ENCODE measurements around the gene MTRF1. TPM values are rescaled to one million over a fixed set of nuclear protein-coding genes. Genes with fewer than 3 reads are reported as not detected.

The MTRF1 gene
- total RNA-seq, 1 donor from 2014 or later: 17.5 TPM

DNA sequence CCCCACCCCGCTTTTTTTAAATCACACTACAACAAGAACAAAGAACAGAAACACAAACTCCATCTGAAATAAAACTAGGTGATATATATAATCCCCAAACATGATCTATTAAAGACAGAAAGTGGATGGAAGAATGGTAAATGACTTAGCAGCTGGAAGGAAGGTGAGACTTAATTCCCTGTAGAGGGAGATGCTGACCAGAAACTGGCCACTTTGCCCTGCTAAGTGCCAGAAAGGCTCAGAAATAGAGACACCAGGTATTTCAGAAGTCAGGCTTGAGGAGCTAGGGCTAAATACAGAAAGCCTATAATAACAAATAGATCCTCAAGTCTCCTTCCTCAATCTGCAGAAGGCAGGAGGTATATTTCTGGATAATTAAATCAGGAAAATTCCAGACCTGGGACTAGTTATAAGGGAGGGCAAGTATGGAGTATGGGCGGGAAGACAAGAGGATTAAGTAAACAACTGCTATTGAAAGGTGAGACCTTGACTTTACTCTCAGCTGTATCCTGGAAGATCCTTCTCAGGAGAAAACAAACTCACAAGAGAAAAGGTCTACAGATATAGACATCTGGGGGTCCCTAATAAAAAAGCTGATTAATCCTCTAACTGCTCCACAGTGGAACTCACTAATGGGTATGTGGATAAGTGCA lies 32.2 kb downstream of the MTRF1 start:
- Histone ChIP-seq H3K36me3 (peaks cover 0 to 4% of the 10 kb centered on the region in 2 donors), H3K27ac (no peak overlapping the region), H3K4me1 (no peaks in the 10 kb centered on the region), H3K9me3 (no peaks in the 10 kb centered on the region), H3K4me3 (no peak overlapping the region), H3K27me3 (no peaks in the 10 kb centered on the region)
- DNase-seq (ENCODE audit: low spot score in 2 of 2): no peak
- TF ChIP-seq, protein P1, sequence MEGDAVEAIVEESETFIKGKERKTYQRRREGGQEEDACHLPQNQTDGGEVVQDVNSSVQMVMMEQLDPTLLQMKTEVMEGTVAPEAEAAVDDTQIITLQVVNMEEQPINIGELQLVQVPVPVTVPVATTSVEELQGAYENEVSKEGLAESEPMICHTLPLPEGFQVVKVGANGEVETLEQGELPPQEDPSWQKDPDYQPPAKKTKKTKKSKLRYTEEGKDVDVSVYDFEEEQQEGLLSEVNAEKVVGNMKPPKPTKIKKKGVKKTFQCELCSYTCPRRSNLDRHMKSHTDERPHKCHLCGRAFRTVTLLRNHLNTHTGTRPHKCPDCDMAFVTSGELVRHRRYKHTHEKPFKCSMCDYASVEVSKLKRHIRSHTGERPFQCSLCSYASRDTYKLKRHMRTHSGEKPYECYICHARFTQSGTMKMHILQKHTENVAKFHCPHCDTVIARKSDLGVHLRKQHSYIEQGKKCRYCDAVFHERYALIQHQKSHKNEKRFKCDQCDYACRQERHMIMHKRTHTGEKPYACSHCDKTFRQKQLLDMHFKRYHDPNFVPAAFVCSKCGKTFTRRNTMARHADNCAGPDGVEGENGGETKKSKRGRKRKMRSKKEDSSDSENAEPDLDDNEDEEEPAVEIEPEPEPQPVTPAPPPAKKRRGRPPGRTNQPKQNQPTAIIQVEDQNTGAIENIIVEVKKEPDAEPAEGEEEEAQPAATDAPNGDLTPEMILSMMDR (IDR thresholded peaks at IDR 0.05): no peak
- intact Hi-C loops (cut with DNase I): no loop called here

DNA sequence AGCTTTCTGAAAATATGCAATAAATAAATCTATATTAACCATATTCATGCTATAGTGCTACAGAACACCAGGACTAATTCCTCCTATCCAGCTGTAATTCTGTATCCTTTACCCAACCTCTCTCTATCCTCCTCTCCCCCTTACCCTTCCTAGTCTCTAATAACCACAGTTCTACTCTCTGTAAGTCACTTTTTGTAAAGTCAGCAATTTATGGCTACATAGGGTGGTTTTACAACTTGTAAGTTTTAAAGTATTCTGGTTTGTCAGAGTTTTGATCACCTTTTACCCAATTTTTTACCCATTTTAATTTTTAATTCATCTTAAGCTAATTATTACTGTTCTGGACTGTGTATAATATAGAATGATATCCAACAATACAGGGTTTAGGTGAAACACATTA lies 34.0 kb downstream of the MTRF1 start:
- Histone ChIP-seq H3K27me3 (no peaks in the 10 kb centered on the region), H3K4me3 (no peak overlapping the region), H3K4me1 (no peaks in the 10 kb centered on the region), H3K36me3 (peaks cover 0 to 4% of the 10 kb centered on the region in 2 donors), H3K9me3 (no peaks in the 10 kb centered on the region), H3K27ac (no peak overlapping the region)
- intact Hi-C loops (cut with DNase I): no loop called here
- TF ChIP-seq, protein P1 (IDR thresholded peaks at IDR 0.05): no peak
- DNase-seq (ENCODE audit: low spot score in 2 of 2): no peak

DNA sequence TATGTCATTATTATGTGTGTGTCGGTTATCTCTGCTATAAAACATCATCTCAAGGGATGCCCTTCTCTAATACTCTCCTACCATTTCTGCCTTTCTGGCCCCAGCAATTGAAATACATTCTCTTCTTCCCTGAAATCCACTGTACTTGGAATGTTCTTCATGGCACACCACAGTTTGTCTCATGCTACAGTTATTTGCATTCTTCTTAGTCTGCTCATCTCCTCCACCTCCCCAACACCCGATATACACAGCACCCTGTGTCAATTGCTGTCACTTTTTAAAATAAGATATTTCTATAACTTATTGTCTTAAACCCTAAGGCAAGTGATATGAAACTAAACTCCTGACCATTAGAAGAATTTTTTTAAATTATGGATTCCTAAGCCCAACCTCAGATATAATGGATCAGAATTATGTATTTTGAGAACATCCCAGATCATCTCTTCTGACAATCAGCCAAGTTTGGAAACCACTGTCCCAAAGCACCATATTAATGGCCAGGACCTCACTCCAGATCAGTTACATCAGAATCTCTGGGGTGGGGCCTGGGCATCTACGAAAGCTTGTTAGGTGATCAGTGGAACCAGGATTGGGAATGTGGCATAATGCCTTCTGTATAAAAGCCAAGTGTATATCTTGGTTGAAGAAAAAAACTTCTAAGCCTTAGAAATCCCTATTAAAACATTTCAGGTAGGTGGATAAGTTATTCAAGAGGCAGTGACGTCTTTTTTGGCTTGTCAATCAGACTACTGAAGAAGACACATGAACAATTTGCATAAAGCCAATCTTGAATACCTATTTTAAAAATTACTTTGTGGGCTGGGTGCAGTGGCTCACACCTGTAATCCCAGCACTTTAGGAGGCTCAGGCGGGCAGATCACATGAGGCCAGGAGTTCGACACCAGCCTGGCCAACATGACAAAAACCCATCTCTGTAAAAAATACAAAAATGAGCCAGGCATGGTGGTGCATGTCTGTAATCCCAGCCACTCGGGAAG lies 39.0 kb downstream of the MTRF1 start:
- no peak for DNase-seq (ENCODE audit: low spot score in 2 of 2)
- intact Hi-C loops (cut with DNase I): no loop called here
- no peaks in the 10 kb centered on the region for H3K36me3 ChIP-seq
- H3K4me1 ChIP-seq: no peaks in the 10 kb centered on the region
- no peak overlapping the region for H3K4me3 ChIP-seq
- no peaks in the 10 kb centered on the region for H3K9me3 ChIP-seq
- TF ChIP-seq, protein P1 (IDR thresholded peaks at IDR 0.05): no peak
- H3K27me3 ChIP-seq: no peaks in the 10 kb centered on the region
- H3K27ac ChIP-seq: no peak overlapping the region

DNA sequence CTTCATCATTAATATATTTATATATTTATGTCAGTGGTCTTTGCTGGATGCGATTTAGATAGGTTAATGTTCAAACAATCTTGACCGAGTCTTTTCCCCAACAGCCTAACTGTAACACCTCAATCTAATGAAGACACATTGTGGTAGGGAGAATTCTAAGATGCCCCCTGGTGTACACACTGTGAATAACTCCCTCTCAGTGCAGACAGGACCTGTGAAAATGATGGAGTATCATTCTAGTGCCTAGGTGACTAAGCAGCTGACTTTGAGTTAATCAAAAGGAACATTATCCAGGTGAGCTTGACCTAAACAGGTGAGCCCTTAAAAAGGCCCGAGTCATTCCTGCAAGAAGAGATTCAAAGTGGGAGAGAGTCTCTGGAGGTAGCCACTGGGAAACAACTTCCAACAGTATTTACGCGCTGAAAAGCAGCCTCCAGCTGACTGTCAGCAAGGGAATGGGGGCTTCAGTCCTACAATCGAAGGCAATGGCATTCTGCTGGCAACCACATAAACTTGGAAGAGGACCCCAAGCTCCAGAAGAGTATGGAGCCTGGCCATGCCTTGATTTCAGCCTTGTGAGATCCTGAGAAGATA lies 41.0 kb downstream of the MTRF1 start:
- peak in 1 of 2 donors; percentile 68 for DNase-seq (ENCODE audit: low spot score in 2 of 2)
- Histone ChIP-seq H3K4me1 (no peaks in the 10 kb centered on the region), H3K27me3 (no peaks in the 10 kb centered on the region), H3K9me3 (no peaks in the 10 kb centered on the region), H3K36me3 (no peaks in the 10 kb centered on the region), H3K27ac (no peak overlapping the region), H3K4me3 (no peak overlapping the region)
- intact Hi-C loops (cut with DNase I): loop anchor here (2.0 kb wide), 1 partner anchor 148 kb away; no protein-coding TSS in a partner anchor
- TF ChIP-seq, protein P1 (IDR thresholded peaks at IDR 0.05): peak; percentile 52 to 80 (median 70)

DNA sequence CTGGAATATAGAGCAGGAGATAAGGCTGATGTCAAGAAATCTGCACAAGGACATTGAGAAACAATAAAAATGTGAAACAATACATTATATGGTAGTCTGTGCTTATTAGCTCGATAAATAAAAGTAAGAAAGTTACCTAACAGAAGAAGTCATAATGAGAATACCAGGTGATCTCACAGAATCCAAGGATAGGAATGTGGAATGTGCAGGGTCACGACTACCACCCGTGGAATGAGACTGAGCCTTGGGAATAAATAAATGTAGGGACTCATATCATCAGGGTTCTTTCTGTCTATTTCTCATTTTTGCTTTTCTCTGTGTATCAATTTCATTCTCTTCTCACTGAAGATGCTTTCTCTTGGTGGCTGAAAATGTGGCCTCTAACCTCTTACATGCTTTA lies 43.0 kb downstream of the MTRF1 start:
- Histone ChIP-seq H3K4me1 (no peaks in the 10 kb centered on the region), H3K4me3 (no peak overlapping the region), H3K36me3 (no peaks in the 10 kb centered on the region), H3K27me3 (no peaks in the 10 kb centered on the region), H3K27ac (no peak overlapping the region), H3K9me3 (no peaks in the 10 kb centered on the region)
- TF ChIP-seq, protein P1 (IDR thresholded peaks at IDR 0.05): no peak
- intact Hi-C loops (cut with DNase I): no loop called here
- DNase-seq (ENCODE audit: low spot score in 2 of 2): no peak

All from ascending aorta (tissue), 2 donors.